HCT116 (cell line): ENCODE results near the gene SLC25A51.

Experiments
- CTCF ChIP-seq, 3 experiments: fragments of 200-600 bp in 1 of 3; sonication (generic) in 1 of 3; IDR thresholded peaks in 2 of 3; conservative IDR thresholded peaks in 1 of 3; 2 replicates each; pipeline ENCODE4 v1.5.1; 2012 to 2017; ENCODE audit warnings: low read depth in 2 of 3, low read length in 2 of 3, antibody characterized with exemption in 1 of 3, borderline replicate concordance in 1 of 3, control low read depth in 1 of 3, mild to moderate bottlenecking in 1 of 3, mixed read lengths in 1 of 3, mixed run types in 1 of 3, moderate library complexity in 1 of 3; ENCODE audit not compliant: insufficient read depth in 1 of 3
- EZH2 ChIP-seq: fragments of 200-600 bp; sonication (generic); IDR thresholded peaks from 2 replicates; pipeline ENCODE4 v1.6.1; 2017; ENCODE audit warnings: antibody characterized with exemption, mixed run types
- POLR2A ChIP-seq: IDR thresholded peaks from 2 replicates; pipeline ENCODE4 v1.7.0; 2011; ENCODE audit warnings: borderline replicate concordance; ENCODE audit not compliant: insufficient read depth, insufficient read length; ENCODE audit errors: extremely low read depth
- POLR2AphosphoS5 ChIP-seq: IDR thresholded peaks from 2 replicates; pipeline ENCODE4 v1.6.1; 2011; ENCODE audit warnings: mild to moderate bottlenecking, low read depth, low read length, moderate library complexity
- SP1 ChIP-seq: IDR thresholded peaks from 2 replicates; pipeline ENCODE4 v1.6.1; 2012; ENCODE audit warnings: low read depth
- ZFX ChIP-seq: fragments of 450-650 bp; IDR thresholded peaks from 2 replicates; pipeline ENCODE4 v1.6.1; 2017

GRCh38 chr9:37922363-37923117, 18.6 kb upstream of the SLC25A51 start:
- no peak for TF ChIP-seq CTCF (IDR thresholded peaks at IDR 0.05 in 2 of 3, conservative IDR thresholded peaks at IDR 0.05 in 1 of 3; ENCODE audit: borderline replicate concordance in 1 of 3, insufficient read depth in 1 of 3, low read depth in 2 of 3, low read length in 2 of 3)
- no peak for TF ChIP-seq ZFX
- TF ChIP-seq POLR2AphosphoS5, result no peak
- no peak for TF ChIP-seq SP1
- TF ChIP-seq POLR2A, result no peak
- TF ChIP-seq EZH2, result no peak
